HepG2 (cell line): ENCODE data around the gene ARL5A. TPM values are rescaled to one million over a fixed set of nuclear protein-coding genes. Genes with fewer than 3 reads are reported as not detected.

Experiments
- ARNTL ChIP-seq: sonication (generic); formaldehyde crosslinking; IDR thresholded peaks from 2 replicates; pipeline ENCODE4 v1.4.0; 2020; ENCODE audit warnings: mild to moderate bottlenecking, missing genetic modification reagents
- BRCA1 ChIP-seq: sonication (generic); formaldehyde crosslinking; IDR thresholded peaks from 2 replicates; pipeline ENCODE4 v1.4.0; 2020; ENCODE audit warnings: missing genetic modification reagents
- ERF ChIP-seq: IDR thresholded peaks from 2 replicates; pipeline ENCODE4 v1.6.1; 2018; ENCODE audit warnings: missing biosample characterization, missing genetic modification reagents
- HMGA1 ChIP-seq: sonication (generic); formaldehyde crosslinking; conservative IDR thresholded peaks from 2 replicates; pipeline ENCODE4 v1.4.0; 2020; ENCODE audit warnings: missing genetic modification reagents
- KAT7 ChIP-seq: IDR thresholded peaks from 2 replicates; pipeline ENCODE4 v1.6.1; 2018; ENCODE audit warnings: borderline replicate concordance, missing compliant biosample characterization
- KDM4B ChIP-seq: sonication (generic); formaldehyde crosslinking; IDR thresholded peaks from 2 replicates; pipeline ENCODE4 v1.4.0; 2020; ENCODE audit warnings: missing genetic modification reagents
- KDM5B ChIP-seq: sonication (generic); formaldehyde crosslinking; IDR thresholded peaks from 2 replicates; pipeline ENCODE4 v1.4.0; 2020; ENCODE audit warnings: missing genetic modification reagents, mild to moderate bottlenecking, borderline replicate concordance
- KLF13 ChIP-seq: sonication (generic); formaldehyde crosslinking; IDR thresholded peaks from 2 replicates; pipeline ENCODE4 v1.4.0; 2020; ENCODE audit warnings: mild to moderate bottlenecking, missing genetic modification reagents
- MEF2D ChIP-seq: sonication (generic); formaldehyde crosslinking; IDR thresholded peaks from 2 replicates; pipeline ENCODE4 v1.5.1; 2020; ENCODE audit warnings: mild to moderate bottlenecking, missing genetic modification reagents
- MXD4 ChIP-seq: IDR thresholded peaks from 2 replicates; pipeline ENCODE4 v1.6.1; 2016; ENCODE audit warnings: mild to moderate bottlenecking, missing biosample characterization, missing genetic modification reagents
- NFATC3 ChIP-seq: sonication (generic); formaldehyde crosslinking; IDR thresholded peaks from 2 replicates; pipeline ENCODE4 v1.5.1; 2020; ENCODE audit warnings: mild to moderate bottlenecking, missing genetic modification reagents
- POGZ ChIP-seq: sonication (generic); formaldehyde crosslinking; IDR thresholded peaks from 2 replicates; pipeline ENCODE4 v1.4.0; 2020; ENCODE audit warnings: mild to moderate bottlenecking, missing genetic modification reagents
- RCOR2 ChIP-seq: IDR thresholded peaks from 2 replicates; pipeline ENCODE4 v1.6.1; 2016; ENCODE audit warnings: missing biosample characterization, missing genetic modification reagents
- RFXANK ChIP-seq: IDR thresholded peaks from 2 replicates; pipeline ENCODE4 v1.6.1; 2016
- RXRB ChIP-seq: IDR thresholded peaks from 2 replicates; pipeline ENCODE4 v1.6.1; 2016; ENCODE audit warnings: borderline replicate concordance, missing genetic modification reagents, missing compliant biosample characterization
- SALL2 ChIP-seq: sonication (generic); formaldehyde crosslinking; IDR thresholded peaks from 2 replicates; pipeline ENCODE4 v1.8.1; 2023; ENCODE audit warnings: mild to moderate bottlenecking, missing genetic modification reagents, inconsistent platforms
- SIN3B ChIP-seq: fragments of 150-350 bp; IDR thresholded peaks from 2 replicates; pipeline ENCODE4 v1.6.1; 2014; ENCODE audit warnings: low read length
- SMAD9 ChIP-seq: sonication (generic); formaldehyde crosslinking; IDR thresholded peaks from 2 replicates; pipeline ENCODE4 v1.5.1; 2020; ENCODE audit warnings: mild to moderate bottlenecking, missing genetic modification reagents
- STAG1 ChIP-seq: sonication (generic); formaldehyde crosslinking; IDR thresholded peaks from 2 replicates; pipeline ENCODE4 v1.4.0; 2020; ENCODE audit warnings: missing genetic modification reagents
- TCF7L2 ChIP-seq: IDR thresholded peaks from 2 replicates; pipeline ENCODE4 v1.6.1; 2011; ENCODE audit warnings: mild to moderate bottlenecking, low read depth, low read length, moderate library complexity
- TRIM24 ChIP-seq: sonication (generic); formaldehyde crosslinking; IDR thresholded peaks from 2 replicates; pipeline ENCODE4 v1.8.0; 2022; ENCODE audit warnings: mild to moderate bottlenecking, missing genetic modification reagents
- XBP1 ChIP-seq: sonication (generic); formaldehyde crosslinking; IDR thresholded peaks from 2 replicates; pipeline ENCODE4 v1.5.0; 2020; ENCODE audit warnings: missing genetic modification reagents
- ZKSCAN1 ChIP-seq: fragments of 150-350 bp; IDR thresholded peaks from 2 replicates; pipeline ENCODE4 v1.6.1; 2014; ENCODE audit warnings: low read length
- ZKSCAN8 ChIP-seq: IDR thresholded peaks from 2 replicates; pipeline ENCODE4 v1.6.1; 2016; ENCODE audit warnings: borderline replicate concordance, missing genetic modification reagents, missing compliant biosample characterization
- ZNF264 ChIP-seq: sonication (generic); formaldehyde crosslinking; IDR thresholded peaks from 2 replicates; pipeline ENCODE4 v1.4.0; 2020; ENCODE audit warnings: missing genetic modification reagents
- ZNF441 ChIP-seq: sonication (generic); formaldehyde crosslinking; IDR thresholded peaks from 2 replicates; pipeline ENCODE4 v1.7.0; 2021; ENCODE audit warnings: missing genetic modification reagents, borderline replicate concordance
- ZNF484 ChIP-seq: sonication (generic); formaldehyde crosslinking; IDR thresholded peaks from 2 replicates; pipeline ENCODE4 v1.5.1; 2020; ENCODE audit warnings: mild to moderate bottlenecking, low read depth, missing genetic modification reagents, borderline replicate concordance
- ZNF543 ChIP-seq: sonication (generic); formaldehyde crosslinking; IDR thresholded peaks from 2 replicates; pipeline ENCODE4 v1.4.0; 2020; ENCODE audit warnings: mild to moderate bottlenecking, missing genetic modification reagents
- ZNF589 ChIP-seq: sonication (generic); formaldehyde crosslinking; conservative IDR thresholded peaks from 2 replicates; pipeline ENCODE4 v1.8.0; 2022; ENCODE audit warnings: mild to moderate bottlenecking, moderate library complexity, missing genetic modification reagents
- ZNF816 ChIP-seq: sonication (generic); formaldehyde crosslinking; IDR thresholded peaks from 2 replicates; pipeline ENCODE4 v1.8.0; 2022; ENCODE audit warnings: missing genetic modification reagents, mild to moderate bottlenecking, borderline replicate concordance
- polyA plus RNA-seq, 8 experiments: library from polyadenylated mRNA; depleted of rRNA in 3 of 8; stranded (reverse) in 7 of 8; unstranded in 1 of 8; fragments of >200 nt; fragmentation: Illumina TruSeq in 4 of 8; extraction: Trizol in 4 of 8; gene quantifications; 2 replicates each; pipeline versions ENCODE4 v1.2.1 to v1.2.3, GENCODE V29; 2011 to 2016; ENCODE audit warnings: low read depth in 4 of 8, missing spikeins in 1 of 8, mixed read lengths in 1 of 8; ENCODE audit not compliant: insufficient read depth in 1 of 8
- total RNA-seq, 5 experiments: library from RNA; depleted of rRNA; stranded (reverse); fragments of >200 nt; fragmentation: Illumina TruSeq; extraction: Trizol; gene quantifications; 2 replicates each; pipeline ENCODE4 v1.2.3, GENCODE V29; 2016; ENCODE audit warnings: low read depth in 1 of 5
- TF ChIP-seq, protein P1 (sequence below): sonication (generic); formaldehyde crosslinking; IDR thresholded peaks from 2 replicates; pipeline ENCODE4 v1.5.1; 2020; ENCODE audit warnings: missing genetic modification reagents, mild to moderate bottlenecking, borderline replicate concordance
- TF ChIP-seq, protein P2 (sequence below): sonication (generic); formaldehyde crosslinking; IDR thresholded peaks from 2 replicates; pipeline ENCODE4 v1.4.0; 2020; ENCODE audit warnings: mild to moderate bottlenecking, missing genetic modification reagents
- TF ChIP-seq, protein P3 (sequence below): sonication (generic); formaldehyde crosslinking; IDR thresholded peaks from 2 replicates; pipeline ENCODE4 v1.8.1; 2023; ENCODE audit warnings: mild to moderate bottlenecking, moderate library complexity, missing genetic modification reagents

The ARL5A gene
- total and polyA plus RNA-seq, 2 of the 13 experiments (the other 11 are each of a cell fraction or from before 2014, with no cell fraction given) = 47.5 to 149 TPM

DNA sequence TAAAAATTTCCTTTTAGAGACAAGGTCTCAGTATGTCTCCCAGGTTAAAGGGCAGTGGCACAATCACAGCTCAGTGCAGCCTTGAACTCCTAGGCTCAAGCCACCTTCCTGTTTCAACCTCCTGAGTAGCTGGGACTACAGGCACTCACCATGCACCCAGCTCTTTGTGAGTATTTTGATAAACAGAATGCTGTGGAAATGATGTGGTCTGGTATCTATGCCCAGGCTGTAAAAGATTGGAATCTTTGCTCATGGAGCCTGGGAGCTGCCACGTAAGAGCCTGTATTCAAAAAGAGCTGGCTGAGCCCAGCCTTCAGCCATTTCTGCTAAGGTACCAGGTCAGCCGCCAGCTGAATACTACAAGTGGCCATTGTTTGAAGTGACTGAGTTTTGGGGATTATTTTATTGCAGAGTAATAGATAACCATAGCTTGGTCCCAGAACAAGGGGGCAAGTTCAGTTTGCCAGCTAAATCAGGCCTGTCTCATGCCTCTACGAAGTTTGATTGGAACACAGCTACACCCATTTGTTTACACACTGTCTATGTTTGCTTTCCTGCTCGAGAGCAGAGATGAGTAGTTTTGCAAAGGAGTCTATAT, 21.3 kb upstream of the ARL5A start (continued):
- TF ChIP-seq TRIM24 (CRISPR knock-in tag) = no peak
- no peak for TF ChIP-seq ZNF441 (CRISPR knock-in tag)
- peak; percentile 40 for TF ChIP-seq RXRB
- TF ChIP-seq ERF = no peak
- TF ChIP-seq, protein P1, sequence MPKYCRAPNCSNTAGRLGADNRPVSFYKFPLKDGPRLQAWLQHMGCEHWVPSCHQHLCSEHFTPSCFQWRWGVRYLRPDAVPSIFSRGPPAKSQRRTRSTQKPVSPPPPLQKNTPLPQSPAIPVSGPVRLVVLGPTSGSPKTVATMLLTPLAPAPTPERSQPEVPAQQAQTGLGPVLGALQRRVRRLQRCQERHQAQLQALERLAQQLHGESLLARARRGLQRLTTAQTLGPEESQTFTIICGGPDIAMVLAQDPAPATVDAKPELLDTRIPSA (CRISPR knock-in tag) = no peak
- no peak for TF ChIP-seq ZNF589 (CRISPR knock-in tag)
- no peak for TF ChIP-seq KDM4B (CRISPR knock-in tag)
- TF ChIP-seq SALL2 (CRISPR knock-in tag) = no peak
- no peak for TF ChIP-seq RFXANK (CRISPR knock-in tag)
- no peak for TF ChIP-seq SIN3B
- no peak for TF ChIP-seq HMGA1 (CRISPR knock-in tag)
- TF ChIP-seq, protein P2, sequence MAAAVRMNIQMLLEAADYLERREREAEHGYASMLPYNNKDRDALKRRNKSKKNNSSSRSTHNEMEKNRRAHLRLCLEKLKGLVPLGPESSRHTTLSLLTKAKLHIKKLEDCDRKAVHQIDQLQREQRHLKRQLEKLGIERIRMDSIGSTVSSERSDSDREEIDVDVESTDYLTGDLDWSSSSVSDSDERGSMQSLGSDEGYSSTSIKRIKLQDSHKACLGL = no peak
- no peak for TF ChIP-seq RCOR2
- TF ChIP-seq ZKSCAN8 = 0 out of 2 replicates have a peak, but pooled peaks have one; percentile 14
- no peak for TF ChIP-seq MXD4
- peak; percentile 65 for TF ChIP-seq MEF2D
- TF ChIP-seq KAT7 = no peak
- TF ChIP-seq ZNF484 (CRISPR knock-in tag) = no peak
- no peak for TF ChIP-seq NFATC3
- TF ChIP-seq ZNF264 (CRISPR knock-in tag) = 0 out of 2 replicates have a peak, but pooled peaks have one; percentile 13
- TF ChIP-seq SMAD9 (CRISPR knock-in tag) = no peak
- no peak for TF ChIP-seq KDM5B (CRISPR knock-in tag)
- TF ChIP-seq ZKSCAN1 = no peak
- TF ChIP-seq TCF7L2 = no peak
- no peak for TF ChIP-seq ZNF816 (CRISPR knock-in tag)
- TF ChIP-seq XBP1 = no peak
- no peak for TF ChIP-seq BRCA1
- no peak for TF ChIP-seq KLF13 (CRISPR knock-in tag)
- no peak for TF ChIP-seq ZNF543 (CRISPR knock-in tag)
- no peak for TF ChIP-seq ARNTL (CRISPR knock-in tag)
- TF ChIP-seq POGZ = peak; percentile 46; the same call in 1 of the 2 replicates
- TF ChIP-seq, protein P3, sequence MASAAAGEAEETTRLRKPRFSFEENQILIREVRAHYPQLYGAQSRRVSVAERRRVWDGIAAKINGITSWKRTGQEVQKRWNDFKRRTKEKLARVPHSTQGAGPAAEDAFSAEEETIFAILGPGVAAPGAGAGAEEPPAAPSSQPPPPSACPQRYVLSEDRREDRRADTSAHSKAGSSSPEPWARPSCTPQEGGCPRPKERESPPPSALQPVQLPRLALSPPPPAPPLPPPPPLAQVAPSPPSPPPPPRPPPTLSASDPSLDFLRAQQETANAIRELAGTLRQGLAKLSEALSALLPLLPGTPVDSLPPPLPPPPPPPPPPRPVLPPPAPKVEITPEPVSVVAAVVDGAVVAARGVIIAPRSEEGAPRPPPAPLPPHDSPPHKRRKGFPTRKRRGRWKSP (CRISPR knock-in tag) = no peak
- TF ChIP-seq STAG1 (CRISPR knock-in tag) = no peak
